Skin of body (tissue), 2 donors: ENCODE data around the gene ALDH1L1. TPM values are rescaled to one million over a fixed set of nuclear protein-coding genes. Genes with fewer than 3 reads are reported as not detected.

ENCODE experiments used
- DNase-seq: peaks from one replicate; lab custom pipeline; 2025; lab: John Stamatoyannopoulos, UW
- total RNA-seq: library from RNA; depleted of rRNA; stranded (reverse); fragments of >200 nt; gene quantifications from one replicate; pipeline ENCODE4 v1.2.3, GENCODE V29; 2014

ALDH1L1 gene
- total RNA-seq, 1 donor from 2014 or later: 8.8 TPM

DNA sequence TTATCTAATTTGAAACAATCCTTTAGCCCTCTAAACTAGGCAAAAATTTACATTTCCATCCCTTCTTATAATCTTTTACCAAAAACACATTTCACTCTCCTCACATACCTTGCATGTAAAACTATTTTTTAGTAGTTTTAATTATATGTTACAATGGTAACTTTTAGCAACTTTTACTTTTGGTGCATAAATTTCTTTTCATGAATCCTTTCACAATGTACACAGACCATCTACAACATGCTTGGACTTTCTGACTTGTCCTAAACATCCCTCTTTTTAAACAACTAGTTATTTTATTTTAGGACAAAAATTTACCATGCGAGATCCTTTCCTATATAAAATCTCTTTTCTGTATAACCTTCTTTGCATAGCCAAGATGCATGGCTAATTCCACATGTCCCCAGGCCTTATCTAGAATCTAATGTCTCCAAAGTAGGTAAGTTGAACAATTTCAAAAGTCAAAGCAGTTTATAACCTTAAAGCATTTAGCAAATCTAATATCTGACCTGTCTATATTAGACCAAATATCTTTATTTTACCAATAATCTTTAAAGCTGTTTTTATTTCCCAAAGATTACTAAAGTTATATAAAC is 14.4 kb upstream of the ALDH1L1 start:
- no peak for DNase-seq

DNA sequence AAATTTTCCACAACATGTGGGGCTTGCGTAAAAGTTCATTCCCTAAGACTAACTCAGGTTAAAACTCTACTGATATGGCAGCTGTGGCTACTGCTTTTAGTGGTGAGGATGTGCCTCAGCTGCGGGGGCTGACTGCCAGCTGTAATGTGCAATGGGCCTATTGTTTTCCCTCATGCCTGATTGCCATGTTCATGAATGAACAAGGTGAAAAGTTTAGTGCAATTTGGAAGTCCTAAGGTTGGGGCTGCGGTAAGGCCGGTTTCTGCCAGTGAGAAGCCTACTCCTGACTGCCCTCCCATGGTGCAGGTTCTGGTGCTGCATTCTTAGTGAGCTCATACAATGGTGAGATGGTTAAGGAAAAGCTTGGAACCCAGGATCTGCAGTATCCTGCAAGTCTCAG is 10.9 kb upstream of the ALDH1L1 start:
- DNase-seq: no peak

DNA sequence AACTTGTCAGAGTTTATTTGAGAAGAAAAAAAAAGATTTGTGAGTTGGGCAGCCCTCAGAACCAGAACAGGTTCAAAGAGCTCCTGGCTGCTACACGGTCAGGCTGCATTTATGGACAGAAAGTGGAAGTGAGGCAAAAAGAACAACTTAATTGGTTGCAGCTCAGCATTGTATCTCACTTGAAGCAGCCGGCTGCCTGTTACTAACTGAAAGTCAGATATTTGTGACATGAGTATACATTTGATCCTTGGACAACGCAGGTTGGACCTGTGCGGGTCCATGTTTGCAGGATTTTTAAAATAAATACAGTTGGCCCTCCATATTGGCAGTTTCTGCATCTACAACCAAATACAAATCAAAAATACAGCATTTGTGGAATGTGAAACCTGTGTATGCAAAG is 7.5 kb upstream of the ALDH1L1 start:
- no peak for DNase-seq

DNA sequence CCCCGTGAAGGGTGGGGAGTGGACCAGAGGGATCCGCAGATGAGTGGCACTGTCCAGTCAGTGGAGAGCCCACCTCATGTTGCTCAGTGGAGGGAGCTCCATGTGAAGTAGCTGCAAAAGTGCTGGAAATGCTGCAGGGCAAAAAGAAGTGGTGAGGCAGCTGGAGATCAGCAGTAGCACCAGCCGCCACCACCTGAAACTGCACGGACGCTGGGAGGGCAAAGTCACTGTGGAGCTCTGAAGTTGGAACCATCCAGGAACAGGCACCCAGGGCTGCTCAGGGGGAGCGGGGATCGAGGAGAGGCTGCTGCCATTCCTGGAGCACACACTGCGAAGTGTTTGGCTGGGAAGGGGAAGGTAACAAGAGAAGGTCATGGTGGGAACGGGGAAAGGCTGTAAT is 6.4 kb upstream of the ALDH1L1 start:
- DNase-seq: no peak

DNA sequence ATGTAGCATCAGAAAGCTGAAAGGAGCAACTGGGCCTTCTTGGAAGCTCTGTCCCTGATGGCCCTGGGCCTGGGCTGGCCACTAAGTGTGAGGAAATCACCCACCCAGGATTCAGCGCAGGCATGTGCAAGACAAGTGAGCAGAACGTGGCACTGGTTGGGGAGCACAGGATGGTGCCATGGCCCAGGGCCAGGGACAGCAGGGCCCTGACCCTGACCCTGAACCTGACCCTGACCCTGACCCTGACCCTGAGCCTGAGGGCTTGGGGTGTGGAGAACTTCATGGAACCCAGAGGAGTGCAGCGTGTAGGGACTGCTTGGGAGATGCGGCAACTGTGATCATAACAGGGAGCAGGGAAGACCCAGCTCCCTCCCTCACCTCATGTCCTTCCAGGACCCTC is 5.9 kb upstream of the ALDH1L1 start:
- DNase-seq: no peak

DNA sequence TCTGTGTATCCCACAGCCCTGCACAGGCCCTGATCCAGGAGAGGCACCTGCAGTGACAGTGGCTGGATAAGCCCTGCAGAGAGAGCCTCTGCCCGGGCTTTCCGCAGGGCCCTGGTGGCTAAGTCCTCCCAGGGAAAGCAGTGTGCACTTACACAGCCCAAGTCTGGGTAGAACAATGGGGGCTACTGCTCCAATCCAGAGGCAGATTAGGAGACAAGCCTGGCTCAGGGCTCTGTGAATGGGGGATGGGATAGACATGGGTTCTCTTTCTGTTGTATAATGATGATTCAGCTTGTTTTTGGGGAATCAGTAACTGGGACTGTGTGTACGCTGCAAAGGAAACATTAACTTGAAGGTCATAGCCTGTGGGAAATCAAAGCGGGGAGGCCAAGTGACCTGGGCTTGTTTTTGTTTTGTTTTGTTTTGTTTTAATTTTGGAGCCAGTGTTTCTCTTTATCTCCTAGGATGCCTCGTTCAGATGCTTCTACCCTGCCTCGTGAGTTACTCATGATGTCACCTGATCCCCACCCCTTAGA is 4.1 kb upstream of the ALDH1L1 start:
- DNase-seq: no peak

DNA sequence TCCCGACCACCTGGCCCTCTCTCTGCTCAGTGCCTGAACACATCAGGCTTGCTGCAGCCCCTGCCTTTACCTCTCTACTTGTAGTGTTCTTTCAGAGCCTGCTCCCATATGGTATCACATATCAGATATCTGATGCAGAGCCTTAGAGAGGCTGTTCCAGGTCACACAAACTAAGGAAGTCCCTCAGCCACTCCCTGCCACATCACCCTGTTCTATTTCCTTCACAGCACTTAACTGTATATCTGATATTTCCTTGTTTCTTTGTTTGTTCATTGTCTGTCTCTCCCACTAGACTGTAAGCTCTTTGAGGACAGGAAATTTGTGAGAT is 976 bp upstream of the ALDH1L1 start:
- no peak for DNase-seq

DNA sequence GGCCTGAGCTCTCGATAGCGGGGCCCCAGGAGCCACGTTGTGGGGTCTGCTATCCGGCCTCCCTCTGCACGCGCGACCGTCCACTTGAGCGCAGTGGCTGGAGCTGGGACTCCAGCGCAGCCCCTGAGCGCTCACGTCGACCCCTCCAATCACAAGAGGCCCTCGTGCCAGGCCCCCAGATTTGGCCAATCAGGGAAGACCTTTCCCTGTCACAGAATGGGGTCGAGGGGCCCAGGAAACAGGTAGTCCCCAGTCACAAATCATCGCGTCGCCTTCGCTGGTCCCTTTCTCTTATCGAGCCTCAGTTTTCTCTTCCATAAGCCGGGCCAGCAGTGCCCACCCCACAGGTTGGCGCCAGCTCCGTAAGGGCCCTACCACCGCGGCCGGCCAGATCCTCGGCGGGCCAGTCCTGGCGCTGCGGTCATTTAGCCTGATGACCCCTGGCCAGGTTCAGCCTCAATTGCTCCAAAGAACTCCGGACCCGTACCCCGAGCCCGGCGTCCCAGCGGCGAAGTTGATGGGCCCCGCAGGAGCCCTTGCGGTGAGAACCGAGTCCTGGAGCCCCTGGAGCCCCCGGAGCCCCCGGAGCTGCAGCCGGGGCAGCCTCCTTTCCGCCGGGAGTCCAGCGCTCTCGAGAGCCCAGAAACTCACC is 435 bp downstream of the ALDH1L1 start:
- no peak for DNase-seq

DNA sequence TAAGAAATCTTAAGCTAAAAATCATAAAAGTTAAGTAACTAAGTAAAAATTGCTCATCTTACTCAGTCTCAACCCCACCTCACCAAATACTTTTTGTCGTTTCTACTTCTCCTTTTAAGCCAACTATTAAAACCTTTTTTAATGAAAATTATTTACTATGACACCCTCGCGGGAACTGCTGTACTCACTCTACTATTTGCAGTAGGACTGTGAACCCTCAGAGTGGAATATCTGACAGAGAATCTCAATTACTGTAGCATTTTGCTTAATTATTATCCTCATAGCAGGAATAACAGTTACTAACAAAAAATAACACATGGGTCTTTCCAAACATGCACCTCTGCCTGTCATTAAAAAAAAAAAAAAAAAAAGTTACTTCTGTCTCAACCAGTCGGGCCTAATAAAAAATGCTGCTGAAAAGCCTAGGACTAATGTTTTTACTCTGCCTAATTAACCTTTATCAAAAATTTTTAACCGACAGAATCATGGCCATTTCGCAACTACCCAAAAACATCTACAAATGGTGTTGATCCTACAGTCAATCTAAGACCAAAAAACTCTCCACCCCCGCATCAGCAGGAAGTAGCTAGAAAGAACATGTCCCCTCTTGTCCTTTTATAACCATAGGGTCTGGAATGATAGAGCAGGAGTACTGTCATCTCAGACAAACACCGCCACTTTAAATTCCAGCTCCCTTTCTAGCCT is 10.2 kb downstream of the ALDH1L1 start:
- DNase-seq: no peak

DNA sequence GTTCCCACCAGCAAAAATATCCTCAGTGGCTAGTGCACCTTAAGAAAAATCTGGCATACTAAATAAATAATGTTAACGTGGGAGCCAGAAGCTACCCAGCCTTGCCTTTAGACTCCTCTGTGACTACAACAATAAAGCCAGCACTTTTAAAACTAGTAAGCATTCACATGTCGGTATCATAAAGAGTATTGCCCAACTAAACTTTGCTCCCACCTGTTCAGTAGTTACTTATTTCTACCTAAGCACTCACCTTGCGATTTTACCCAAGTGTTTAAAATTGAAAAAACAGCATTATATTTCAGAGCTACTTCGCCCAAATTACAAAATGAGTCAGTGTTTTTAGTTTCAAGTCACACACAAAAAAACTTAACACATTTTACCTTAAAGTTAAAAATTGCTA is 12.8 kb downstream of the ALDH1L1 start:
- DNase-seq: no peak

DNA sequence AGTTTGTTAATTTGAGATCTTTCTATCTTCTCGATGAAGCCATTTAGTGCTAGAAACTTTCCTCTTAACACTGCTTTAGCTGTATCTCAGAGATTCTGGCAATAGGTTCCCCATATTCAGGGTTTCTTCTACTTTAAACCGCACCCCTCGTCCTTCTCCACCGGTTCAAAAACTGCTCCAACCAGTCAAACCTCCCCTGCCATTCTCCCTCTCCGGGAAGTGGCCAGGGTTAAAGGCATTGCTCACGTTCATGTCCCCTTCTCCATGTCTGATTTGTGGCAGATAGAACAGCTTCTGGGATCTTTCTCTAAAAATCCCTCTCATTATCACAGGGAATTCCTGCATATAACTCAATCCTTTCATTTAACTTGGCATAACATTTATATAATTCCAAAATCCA is 14.4 kb downstream of the ALDH1L1 start:
- no peak for DNase-seq

DNA sequence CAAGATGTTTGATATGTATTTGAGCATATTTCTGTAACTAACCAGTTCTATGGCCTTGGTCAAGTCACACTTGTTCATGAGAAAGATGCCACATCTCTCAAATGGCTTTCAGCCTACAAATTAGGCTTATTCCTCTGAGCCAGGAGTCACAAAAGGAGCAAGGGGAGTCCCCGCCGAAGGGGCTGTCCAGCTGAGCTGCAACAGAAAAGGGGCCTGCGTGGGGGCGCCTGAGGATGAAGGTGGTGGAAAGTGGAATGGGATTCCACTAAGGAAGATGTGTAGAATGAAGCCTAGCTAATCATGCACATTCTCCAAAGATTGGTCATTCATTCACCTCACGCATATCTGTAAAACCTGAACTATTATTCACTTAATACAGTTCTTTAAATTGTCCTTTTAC is 19.1 kb downstream of the ALDH1L1 start:
- DNase-seq: no peak

DNA sequence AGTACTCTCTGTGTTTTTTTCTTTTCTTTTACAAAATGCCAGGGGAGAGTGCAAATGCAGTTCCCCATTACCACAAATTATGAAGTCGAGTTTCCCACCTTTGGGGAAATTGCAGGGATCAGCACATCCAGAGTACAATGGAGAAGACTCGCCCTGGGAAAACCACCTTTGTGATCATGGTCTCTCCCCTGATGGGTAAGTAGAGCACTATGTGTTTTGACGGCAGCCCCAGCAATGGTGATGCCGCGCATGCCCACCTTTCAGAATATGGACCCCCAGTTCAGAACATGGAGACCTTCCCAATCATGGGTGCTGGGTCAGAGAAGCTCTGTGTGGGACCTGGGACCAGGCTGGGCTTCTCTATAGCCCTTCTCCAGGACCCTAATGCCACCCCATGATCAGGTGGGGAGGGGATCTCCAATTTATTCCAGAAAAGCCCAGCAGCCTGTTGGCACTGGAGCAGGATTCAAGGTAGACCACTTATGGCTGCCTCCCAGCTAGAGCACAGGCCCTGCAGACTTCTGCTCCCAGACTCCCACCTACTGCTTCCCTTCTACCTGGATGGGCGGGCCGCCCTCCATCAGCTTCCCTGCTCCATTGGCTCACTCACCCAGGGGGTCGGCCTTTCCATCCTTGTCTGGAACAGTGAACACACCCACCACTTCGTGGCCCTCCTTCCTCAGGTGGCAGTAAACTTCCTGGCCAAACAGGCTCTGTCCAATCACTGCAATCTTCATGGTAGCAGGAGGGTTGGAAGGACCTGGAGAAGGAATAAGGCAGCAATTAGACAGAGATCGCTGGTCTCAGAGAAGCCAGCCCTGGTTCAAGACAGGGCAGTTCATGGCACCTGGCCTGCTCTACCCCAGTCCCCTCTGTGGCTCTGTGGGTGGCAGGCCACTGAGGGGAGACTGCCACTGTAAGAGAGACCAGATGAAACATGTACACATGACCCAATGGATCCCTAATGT is 19.9 kb downstream of the ALDH1L1 start:
- no peak for DNase-seq

DNA sequence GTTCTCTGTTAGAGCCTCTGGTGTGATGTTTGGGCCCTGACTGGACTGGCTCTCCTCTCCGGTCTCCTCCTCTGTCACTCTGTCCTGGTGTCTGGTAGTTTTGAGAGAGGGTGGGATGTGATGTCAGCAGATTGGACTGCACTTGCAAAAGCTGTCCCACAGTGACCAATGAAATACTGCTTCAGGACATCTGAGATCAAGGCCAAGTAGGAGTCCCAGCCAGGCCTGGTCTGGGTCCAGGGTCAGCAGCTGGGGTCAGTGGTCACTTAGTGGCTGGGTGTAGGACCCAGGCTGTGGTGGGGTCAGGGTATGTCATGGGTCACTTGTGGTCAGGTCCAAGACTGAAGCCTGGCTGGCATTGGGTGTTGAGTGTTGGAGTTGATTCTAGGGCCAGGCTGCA is 20.9 kb downstream of the ALDH1L1 start:
- DNase-seq: no peak

DNA sequence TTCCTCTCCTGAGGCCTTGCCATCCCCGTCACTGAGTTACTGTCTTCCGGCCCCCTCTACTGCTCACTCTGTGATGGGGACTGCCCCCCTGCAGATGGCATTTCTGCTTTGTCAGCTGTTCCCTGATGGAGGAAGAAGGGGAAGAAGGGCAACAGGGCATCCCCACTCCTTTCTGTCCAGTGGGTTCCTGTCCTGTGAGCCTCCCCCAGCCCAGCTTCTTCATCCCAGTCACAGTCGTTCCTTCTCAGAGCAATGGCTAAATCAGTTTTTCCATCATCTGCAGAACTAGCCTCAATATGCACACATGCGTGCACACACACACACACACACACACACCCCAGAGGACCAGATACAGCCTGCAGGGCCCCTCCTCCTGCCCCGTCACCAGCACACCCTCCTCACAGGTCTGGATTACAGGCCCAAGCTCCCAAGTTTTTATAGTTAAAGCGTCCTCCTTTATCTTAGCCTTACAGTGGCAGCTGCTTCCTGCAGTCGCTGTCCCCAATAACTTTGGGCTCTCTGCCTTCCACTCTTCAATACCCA is 21.4 kb downstream of the ALDH1L1 start:
- no peak for DNase-seq

DNA sequence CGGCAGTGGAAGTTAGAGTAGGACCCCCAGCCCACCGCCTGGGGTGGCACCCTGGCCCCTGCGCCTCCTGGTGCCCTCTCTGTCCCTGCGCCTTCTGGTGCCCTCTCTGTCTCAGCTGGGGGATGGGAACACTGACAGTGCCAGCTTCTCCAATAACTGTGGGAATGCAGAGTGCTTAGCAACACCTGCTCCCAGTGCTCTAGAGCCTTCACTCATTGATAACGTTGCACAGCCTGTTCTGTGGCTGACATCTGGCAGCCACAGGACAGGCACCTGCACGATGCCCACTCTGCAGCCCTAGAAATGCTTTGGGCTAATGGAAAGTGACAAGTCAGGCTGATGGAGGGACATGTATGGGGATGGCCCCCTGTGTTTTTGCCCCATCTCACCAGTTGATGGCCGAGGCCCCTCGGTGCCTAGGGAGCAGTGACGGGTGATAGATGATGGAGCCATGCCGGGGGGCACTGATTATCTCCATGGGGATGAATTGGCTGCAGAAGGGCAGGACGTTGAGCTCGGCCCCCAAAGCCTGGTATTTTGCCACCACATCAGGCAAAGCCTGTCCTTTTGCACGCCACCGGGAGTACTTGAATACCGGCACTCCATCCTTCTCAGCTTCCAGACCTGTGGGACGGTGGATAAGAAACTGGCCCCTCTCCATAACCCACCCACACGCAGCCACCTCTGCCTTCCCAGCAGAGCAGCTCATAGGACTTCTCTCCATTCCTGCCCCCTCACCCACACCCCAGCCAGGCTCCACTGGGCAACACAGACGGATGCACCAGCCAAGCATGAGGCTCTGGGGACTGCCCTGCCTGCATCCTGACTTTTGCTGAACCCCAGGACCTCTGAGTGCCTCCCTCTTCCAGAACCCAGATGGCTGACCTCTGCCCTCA is 22.1 kb downstream of the ALDH1L1 start:
- DNase-seq: no peak

DNA sequence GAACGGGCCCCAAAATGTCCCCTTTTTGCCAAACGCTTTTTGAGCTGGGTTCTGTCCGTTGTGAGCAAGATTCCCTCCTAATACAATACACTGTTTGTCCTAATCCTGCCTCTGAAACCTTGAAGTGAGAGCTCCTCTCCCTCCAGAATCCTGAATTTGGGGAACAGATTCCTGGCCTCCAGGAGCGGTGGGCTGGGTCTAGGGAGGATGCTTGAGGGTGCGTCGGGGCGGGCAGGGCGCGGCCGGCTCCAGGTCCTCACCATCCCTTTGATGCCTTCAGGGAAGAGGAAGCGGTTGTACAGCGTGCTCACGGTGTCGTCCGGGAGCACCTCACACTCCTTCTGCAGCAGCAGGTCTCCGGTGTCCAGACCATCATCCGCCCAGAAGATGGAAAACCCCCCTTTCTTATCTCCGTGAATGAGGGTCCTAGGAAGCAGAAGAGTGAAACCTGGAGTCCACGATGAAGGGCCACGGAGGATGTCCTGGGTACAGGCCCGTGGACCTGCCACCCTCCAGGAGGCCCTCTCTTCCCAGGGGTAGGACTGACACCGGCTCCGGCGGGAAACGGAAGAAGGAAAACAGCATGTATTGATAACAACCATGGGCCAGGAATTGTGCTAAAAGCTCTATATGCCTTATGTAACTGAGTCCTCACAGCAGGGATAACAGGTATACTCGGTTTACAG is 23.2 kb downstream of the ALDH1L1 start:
- DNase-seq: no peak

DNA sequence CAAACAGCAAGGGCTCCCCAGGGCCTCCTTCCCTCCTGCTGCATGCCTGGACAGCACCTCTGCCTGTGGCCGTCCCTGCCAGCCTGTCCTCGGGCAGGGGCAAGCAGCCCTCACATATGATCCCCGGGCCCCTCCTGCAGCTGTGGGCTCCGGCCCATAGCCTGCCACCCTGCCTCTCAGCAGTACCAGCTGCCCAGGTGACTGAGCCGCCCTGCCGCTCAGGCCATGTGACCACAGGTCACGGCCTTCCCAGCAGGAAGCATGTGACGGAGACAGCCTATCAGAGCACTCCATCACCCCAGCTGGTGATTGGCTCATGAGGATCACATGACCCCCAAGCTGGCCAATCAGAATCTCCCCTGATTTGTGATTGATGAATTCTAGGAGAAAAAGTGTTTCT is 23.9 kb downstream of the ALDH1L1 start:
- no peak for DNase-seq

DNA sequence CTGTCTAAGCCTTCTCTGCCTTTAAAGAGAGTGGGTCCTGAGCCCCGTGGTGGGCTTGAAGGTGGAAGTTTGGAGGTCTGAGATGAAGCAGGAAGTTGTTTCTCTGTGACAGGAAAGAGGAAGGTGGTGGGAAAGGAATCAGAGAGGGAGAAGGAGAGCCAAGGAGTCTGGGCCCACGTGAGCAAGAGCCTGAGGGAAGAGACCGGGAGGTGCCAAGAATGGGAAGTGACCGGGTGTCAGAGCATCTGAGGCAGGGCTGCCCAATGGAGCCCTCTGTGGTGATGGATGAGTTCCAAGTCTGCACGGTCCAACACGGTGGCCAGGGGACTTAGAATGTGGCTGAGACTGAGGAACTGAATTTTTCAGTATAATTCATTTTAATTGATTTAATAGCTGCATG is 24.6 kb downstream of the ALDH1L1 start:
- no peak for DNase-seq

DNA sequence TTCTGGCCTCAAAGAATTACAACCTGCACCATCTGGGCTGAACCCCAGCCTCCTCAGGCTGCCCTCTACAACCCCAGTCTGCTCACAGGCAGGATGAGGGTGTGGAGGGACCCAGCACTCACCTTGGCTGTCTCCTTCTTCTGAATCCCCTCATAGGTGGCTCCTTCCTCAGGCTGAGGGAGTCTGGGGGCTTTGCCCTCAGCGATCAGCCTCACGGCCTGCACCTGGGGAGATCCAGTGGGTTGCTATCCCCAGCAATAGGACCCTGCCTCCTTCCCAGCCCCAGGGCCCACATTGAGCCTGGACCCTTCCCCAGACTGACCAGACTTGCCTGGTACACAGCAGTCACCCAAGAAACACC is 25.1 kb downstream of the ALDH1L1 start:
- DNase-seq: no peak
